H1 (cell line): ENCODE results near the gene OTUB1. TPM values are rescaled to one million over a fixed set of nuclear protein-coding genes. Genes with fewer than 3 reads are reported as not detected.

Experiments
- RAD21 ChIP-seq, 2 experiments: IDR thresholded peaks in 1 of 2; conservative IDR thresholded peaks in 1 of 2; 2 replicates each; pipeline ENCODE4 v1.6.1; 2011; ENCODE audit warnings: low read depth in 2 of 2, low read length in 2 of 2, improper control_type of control experiment in 1 of 2, inconsistent platforms in 1 of 2, mild to moderate bottlenecking in 1 of 2, moderate library complexity in 1 of 2
- polyA plus RNA-seq, 7 experiments: library from polyadenylated mRNA; depleted of rRNA in 3 of 7; stranded (reverse) in 5 of 7; unstranded in 2 of 7; fragments of >200 nt in 5 of 7; fragments of 200-250 nt in 2 of 7; gene quantifications; 1 replicate in 5 of 7; 2 replicates in 1 of 7; 4 replicates in 1 of 7; pipeline versions ENCODE4 v1.2.1 to v1.2.3, GENCODE V29; 2011 to 2013; ENCODE audit warnings: missing spikeins in 2 of 7, mixed read lengths in 2 of 7
- total RNA-seq: library from RNA; stranded (reverse); fragmentation: NEBNext Ultra II Directional; extraction: Animal tissue kit (Norgen Biotek cat#: 25700); gene quantifications from 2 replicates; pipeline ENCODE4 v1.2.1, GENCODE V29; 2021
- TF ChIP-seq, protein P1 (sequence below), 3 experiments: IDR thresholded peaks; 1 replicate in 2 of 3; 2 replicates in 1 of 3; pipeline versions ENCODE4 v1.5.1 to v1.6.1; 2011; ENCODE audit warnings: low read length in 3 of 3, mild to moderate bottlenecking in 3 of 3, inconsistent platforms in 2 of 3, low read depth in 1 of 3, moderate library complexity in 1 of 3; ENCODE audit not compliant: insufficient read depth in 1 of 3; ENCODE audit errors: control extremely low read depth in 1 of 3

The OTUB1 gene
- total and polyA plus RNA-seq, 2 of the 8 experiments (the other 6 are each of a cell fraction or from before 2014, with no cell fraction given), result 110 to 274 TPM

DNA sequence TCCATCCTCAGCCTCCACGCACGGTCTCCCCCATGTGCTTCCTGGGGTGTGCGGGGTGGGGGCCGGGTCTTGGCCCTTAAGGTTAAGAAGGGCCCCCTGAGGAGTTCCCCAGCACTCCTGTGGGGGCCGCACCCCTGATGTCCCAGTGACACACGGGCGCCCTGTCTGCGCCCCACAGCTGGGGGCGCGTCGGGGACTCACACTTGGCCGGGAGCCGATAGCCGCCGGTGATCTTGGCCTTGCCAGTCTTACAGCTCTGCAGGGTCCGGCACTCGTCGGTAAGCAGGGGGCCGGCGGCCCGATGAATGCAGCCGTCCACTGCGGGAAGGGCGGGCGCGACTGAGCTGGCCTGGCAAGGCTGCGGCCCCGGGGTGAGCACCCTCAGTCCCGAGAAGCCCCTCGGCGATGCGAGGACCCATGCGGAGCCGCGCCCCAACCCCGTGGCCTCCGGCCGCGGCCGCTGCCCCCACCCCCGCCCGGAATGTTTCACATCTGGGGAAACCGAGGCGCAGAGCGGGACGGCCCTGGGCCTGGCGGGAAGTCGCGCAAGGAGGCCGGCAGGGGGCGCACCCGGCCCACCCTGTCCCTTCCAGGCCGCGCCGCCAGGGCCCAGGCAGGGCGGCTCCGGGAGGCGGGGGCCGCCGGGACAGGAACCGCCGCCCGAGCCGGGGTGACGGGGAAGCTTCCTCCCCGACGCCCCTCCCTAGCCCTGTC, 13.9 kb downstream of the OTUB1 start (continued):
- TF ChIP-seq, protein P1, sequence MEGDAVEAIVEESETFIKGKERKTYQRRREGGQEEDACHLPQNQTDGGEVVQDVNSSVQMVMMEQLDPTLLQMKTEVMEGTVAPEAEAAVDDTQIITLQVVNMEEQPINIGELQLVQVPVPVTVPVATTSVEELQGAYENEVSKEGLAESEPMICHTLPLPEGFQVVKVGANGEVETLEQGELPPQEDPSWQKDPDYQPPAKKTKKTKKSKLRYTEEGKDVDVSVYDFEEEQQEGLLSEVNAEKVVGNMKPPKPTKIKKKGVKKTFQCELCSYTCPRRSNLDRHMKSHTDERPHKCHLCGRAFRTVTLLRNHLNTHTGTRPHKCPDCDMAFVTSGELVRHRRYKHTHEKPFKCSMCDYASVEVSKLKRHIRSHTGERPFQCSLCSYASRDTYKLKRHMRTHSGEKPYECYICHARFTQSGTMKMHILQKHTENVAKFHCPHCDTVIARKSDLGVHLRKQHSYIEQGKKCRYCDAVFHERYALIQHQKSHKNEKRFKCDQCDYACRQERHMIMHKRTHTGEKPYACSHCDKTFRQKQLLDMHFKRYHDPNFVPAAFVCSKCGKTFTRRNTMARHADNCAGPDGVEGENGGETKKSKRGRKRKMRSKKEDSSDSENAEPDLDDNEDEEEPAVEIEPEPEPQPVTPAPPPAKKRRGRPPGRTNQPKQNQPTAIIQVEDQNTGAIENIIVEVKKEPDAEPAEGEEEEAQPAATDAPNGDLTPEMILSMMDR (IDR thresholded peaks at IDR 0.05; ENCODE audit: control extremely low read depth in 1 of 3, insufficient read depth in 1 of 3, low read depth in 1 of 3, low read length in 3 of 3), result peak in 2 of 3 experiments; percentile 57 to 92; a peak in 3 of 4 replicates
- peak; percentile 69 to 84 for TF ChIP-seq RAD21 (IDR thresholded peaks at IDR 0.05 in 1 of 2, conservative IDR thresholded peaks at IDR 0.05 in 1 of 2; ENCODE audit: low read depth in 2 of 2, low read length in 2 of 2)
